ENCODE results near the gene CFAP77. TPM values are rescaled to one million over a fixed set of nuclear protein-coding genes. Genes with fewer than 3 reads are reported as not detected.

Gene CFAP77
- total RNA-seq, 1 donor from 2014 or later, result not detected

DNA sequence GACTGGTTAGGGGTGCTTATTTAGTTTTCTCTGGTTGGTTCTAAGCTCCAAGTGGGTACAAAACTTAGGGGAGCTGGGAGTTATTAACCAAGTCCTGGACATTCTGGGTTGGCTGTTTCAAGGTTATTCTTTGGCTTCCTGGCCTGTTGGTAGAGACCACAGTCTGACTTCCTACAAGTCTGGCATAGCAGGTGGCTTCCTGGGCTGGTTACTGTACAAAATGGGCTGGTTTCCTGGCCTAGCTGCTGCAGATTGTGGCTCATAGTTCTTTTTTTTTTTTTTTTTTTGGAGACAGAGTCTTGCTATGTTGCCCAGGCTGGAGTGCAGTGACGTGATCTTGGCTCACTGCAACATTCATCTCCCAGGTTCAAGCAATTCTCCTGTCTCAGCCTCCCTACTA lies 126.1 kb downstream of the CFAP77 start:
- FAIRE-seq, result no peak

DNA sequence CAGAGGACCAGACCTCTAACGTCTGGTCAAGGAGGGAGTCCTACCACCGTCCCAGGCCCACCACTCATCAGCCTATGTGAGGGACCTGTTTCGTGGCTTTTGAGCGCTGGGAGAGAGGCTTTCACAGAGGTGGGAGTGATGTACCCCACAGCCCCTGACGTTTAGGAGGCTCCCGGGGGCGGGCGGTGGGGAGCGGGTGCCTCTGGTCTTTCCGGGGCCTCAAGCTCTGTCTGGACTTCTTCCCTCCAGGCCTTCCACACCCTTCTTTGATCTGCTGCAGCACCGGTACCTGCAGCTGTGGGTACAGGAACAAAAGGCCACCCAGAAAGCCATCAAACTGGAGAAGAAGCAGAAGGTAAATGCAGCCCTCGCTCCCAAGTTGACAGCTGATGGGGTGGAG lies 127.3 kb downstream of the CFAP77 start:
- no peak for DNase-seq (ENCODE audit: low read depth)
- no peak overlapping the region for H3K4me3 ChIP-seq (ENCODE audit: low read depth, low read length)
- no peak for FAIRE-seq
- no peaks in the 10 kb centered on the region for H3K27me3 ChIP-seq (ENCODE audit: control insufficient read depth, insufficient read depth, low read length)
- TF ChIP-seq CTCF (IDR thresholded peaks at IDR 0.05; ENCODE audit: insufficient read depth, low read length, severe bottlenecking), result no peak
- no peaks in the 10 kb centered on the region for H3K36me3 ChIP-seq (ENCODE audit: control insufficient read depth, insufficient read depth, low read length)

More for the DNA sequence above, 126.1 kb downstream of the CFAP77 start:
- Histone ChIP-seq H3K27me3 (ENCODE audit: control insufficient read depth, insufficient read depth, low read length) (peaks cover 2% of the 10 kb centered on the region), H3K4me3 (ENCODE audit: low read depth, low read length) (no peak overlapping the region), H3K36me3 (ENCODE audit: control insufficient read depth, insufficient read depth, low read length) (no peaks in the 10 kb centered on the region)
- no peak for TF ChIP-seq CTCF (IDR thresholded peaks at IDR 0.05; ENCODE audit: insufficient read depth, low read length, severe bottlenecking)
- no peak for DNase-seq (ENCODE audit: low read depth)

DNA sequence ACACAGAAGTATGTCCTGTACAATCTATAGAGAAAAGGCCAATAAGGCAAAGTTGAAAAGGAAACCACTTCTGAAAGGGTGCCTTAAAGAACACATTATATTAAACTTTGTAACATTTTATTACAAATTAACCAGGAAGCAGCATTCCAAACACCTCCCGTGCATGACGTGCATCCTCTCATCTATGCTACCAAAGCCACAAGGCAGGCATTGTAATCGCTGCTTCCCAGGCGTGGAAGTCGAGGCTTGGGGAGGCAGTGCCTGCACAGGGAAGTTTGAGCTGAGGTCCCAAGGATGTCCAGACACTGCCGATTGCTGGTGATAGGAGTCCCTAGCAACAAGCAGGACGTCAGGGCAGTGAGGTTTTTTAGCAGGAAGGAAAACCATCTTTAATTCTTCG lies 128.1 kb downstream of the CFAP77 start:
- no peaks in the 10 kb centered on the region for H3K36me3 ChIP-seq (ENCODE audit: control insufficient read depth, insufficient read depth, low read length)
- TF ChIP-seq CTCF (IDR thresholded peaks at IDR 0.05; ENCODE audit: insufficient read depth, low read length, severe bottlenecking), result no peak
- no peaks in the 10 kb centered on the region for H3K27me3 ChIP-seq (ENCODE audit: control insufficient read depth, insufficient read depth, low read length)
- DNase-seq (ENCODE audit: low read depth) (no peak), FAIRE-seq (no peak)
- H3K4me3 ChIP-seq (ENCODE audit: low read depth, low read length), result no peak overlapping the region

DNA sequence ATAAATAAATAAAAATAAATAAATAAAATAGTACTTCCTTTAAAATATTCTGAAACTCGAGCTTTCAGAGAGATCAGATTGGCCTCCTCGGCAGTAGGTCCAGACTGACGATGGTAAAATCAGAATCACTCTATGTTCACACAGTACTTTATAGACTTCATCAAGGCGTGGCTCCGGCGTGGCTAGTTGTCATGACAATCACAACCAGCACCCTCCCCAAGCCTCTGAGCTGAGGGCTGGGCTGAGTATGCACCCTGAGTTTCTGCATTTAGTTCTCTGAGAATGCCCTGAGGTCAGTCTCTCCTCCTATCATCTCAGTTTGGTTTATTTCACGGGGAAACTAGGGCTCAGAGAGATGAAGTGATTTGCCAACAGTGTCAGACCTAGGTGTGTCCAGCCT lies 129.1 kb downstream of the CFAP77 start:
- H3K4me3 ChIP-seq (ENCODE audit: low read depth, low read length), result no peak overlapping the region
- DNase-seq (ENCODE audit: low read depth), result no peak
- FAIRE-seq, result no peak
- H3K27me3 ChIP-seq (ENCODE audit: control insufficient read depth, insufficient read depth, low read length), result peaks cover 6% of the 10 kb centered on the region
- no peak for TF ChIP-seq CTCF (IDR thresholded peaks at IDR 0.05; ENCODE audit: insufficient read depth, low read length, severe bottlenecking)
- H3K36me3 ChIP-seq (ENCODE audit: control insufficient read depth, insufficient read depth, low read length), result no peaks in the 10 kb centered on the region

GRCh38 chr9:132541051-132541450 lies 131.0 kb downstream of the CFAP77 start:
- Histone ChIP-seq H3K27me3 (ENCODE audit: control insufficient read depth, insufficient read depth, low read length) (peaks cover 12% of the 10 kb centered on the region), H3K4me3 (ENCODE audit: low read depth, low read length) (no peak overlapping the region), H3K36me3 (ENCODE audit: control insufficient read depth, insufficient read depth, low read length) (no peaks in the 10 kb centered on the region)
- no peak for TF ChIP-seq CTCF (IDR thresholded peaks at IDR 0.05; ENCODE audit: insufficient read depth, low read length, severe bottlenecking)
- no peak for FAIRE-seq
- no peak for DNase-seq (ENCODE audit: low read depth)

Measured in bronchial epithelial cell (primary cell).